RWPE2 (cell line): ENCODE results near the gene TSPEAR.
"Not testable (repeated sequence)": the region's sequence is repeated elsewhere in the genome, so short reads cannot be mapped to it uniquely, and the experiment has no call there.

ENCODE experiments used
- ATAC-seq: fragments of 200-7000 bp; cut with Tn5 transposase; 3 replicates; pipeline ENCODE4 v1.9.1; 2021; ENCODE audit warnings: low read depth
- DNase-seq: peaks from one replicate; pipeline ENCODE4 v3.0.0-alpha.2; 2020; ENCODE audit warnings: low spot score
- H3K27ac ChIP-seq: fragments of 450-650 bp; 2 replicates; pipeline ENCODE4 v1.5.1; 2017; ENCODE audit warnings: mild to moderate bottlenecking; ENCODE audit not compliant: poor library complexity, severe bottlenecking
- H3K27me3 ChIP-seq: fragments of 250-450 bp; sonication (Bioruptor Pico); 2 replicates; pipeline ENCODE4 v1.5.1; 2021; ENCODE audit warnings: mild to moderate bottlenecking, moderate library complexity; ENCODE audit not compliant: insufficient read depth, poor library complexity, severe bottlenecking
- H3K36me3 ChIP-seq: fragments of 250-450 bp; sonication (Bioruptor Pico); 2 replicates; pipeline ENCODE4 v1.5.1; 2020; ENCODE audit warnings: low read depth, mild to moderate bottlenecking, moderate library complexity
- H3K4me1 ChIP-seq: fragments of 250-450 bp; sonication (Bioruptor Pico); 2 replicates; pipeline ENCODE4 v1.5.1; 2021; ENCODE audit warnings: mild to moderate bottlenecking, moderate library complexity; ENCODE audit not compliant: insufficient read depth, poor library complexity, severe bottlenecking
- H3K4me3 ChIP-seq: fragments of 250-450 bp; sonication (Bioruptor Pico); 2 replicates; pipeline ENCODE4 v1.5.1; 2021; ENCODE audit warnings: mild to moderate bottlenecking, moderate library complexity; ENCODE audit not compliant: severe bottlenecking
- H3K9me3 ChIP-seq: fragments of 250-450 bp; sonication (Bioruptor Pico); 2 replicates; pipeline ENCODE4 v1.5.1; 2021; ENCODE audit warnings: mild to moderate bottlenecking, moderate library complexity; ENCODE audit not compliant: severe bottlenecking
- TF ChIP-seq, protein P1 (sequence below): fragments of 450-650 bp; IDR thresholded peaks from one replicate; pipeline ENCODE4 v1.5.1; 2017; ENCODE audit warnings: mild to moderate bottlenecking, moderate library complexity; ENCODE audit not compliant: poor library complexity, severe bottlenecking

The TSPEAR gene

DNA sequence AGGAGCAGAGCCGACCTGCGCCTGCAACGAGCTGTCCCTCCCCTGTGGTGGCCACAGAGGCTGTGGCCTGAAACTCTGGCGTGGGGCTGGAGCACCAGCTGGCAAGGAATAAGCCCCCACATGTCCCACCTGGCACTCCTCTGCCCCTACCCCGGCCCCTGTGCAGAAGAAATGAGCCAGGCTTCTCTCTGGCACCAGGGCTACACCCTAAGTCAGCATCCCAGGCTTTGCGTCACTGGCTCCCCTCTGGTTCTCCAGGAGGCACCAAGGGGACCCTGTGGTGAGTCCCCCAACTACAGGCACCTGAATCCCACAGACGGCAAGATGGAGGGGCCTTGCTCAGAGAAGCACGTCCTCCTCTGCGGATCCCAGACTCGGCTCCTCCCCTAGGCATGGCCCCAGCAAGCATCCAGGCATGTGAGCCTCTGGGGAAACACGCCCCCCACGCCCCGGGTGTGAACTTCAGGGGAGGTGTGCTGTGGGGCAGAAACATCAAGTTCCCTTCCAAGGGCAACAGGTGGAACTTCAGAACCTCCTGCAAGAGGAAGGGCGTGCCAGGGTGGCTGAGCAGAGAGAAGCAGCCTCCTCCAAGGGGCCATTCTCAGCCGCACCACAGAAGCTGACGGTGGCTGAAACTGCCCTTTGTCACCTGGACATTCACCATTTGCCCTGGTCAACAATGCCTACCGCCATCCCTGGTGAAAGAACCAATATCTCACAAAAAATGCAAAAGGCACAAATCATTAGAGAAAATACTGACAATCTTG is 108.1 kb downstream of the TSPEAR start:
- Histone ChIP-seq H3K9me3 (no peaks in the 10 kb centered on the region), H3K27ac (no peak overlapping the region), H3K4me1 (no peaks in the 10 kb centered on the region), H3K27me3 (peaks cover 15% of the 10 kb centered on the region), H3K4me3 (no peak overlapping the region), H3K36me3 (no peaks in the 10 kb centered on the region)
- TF ChIP-seq, protein P1, sequence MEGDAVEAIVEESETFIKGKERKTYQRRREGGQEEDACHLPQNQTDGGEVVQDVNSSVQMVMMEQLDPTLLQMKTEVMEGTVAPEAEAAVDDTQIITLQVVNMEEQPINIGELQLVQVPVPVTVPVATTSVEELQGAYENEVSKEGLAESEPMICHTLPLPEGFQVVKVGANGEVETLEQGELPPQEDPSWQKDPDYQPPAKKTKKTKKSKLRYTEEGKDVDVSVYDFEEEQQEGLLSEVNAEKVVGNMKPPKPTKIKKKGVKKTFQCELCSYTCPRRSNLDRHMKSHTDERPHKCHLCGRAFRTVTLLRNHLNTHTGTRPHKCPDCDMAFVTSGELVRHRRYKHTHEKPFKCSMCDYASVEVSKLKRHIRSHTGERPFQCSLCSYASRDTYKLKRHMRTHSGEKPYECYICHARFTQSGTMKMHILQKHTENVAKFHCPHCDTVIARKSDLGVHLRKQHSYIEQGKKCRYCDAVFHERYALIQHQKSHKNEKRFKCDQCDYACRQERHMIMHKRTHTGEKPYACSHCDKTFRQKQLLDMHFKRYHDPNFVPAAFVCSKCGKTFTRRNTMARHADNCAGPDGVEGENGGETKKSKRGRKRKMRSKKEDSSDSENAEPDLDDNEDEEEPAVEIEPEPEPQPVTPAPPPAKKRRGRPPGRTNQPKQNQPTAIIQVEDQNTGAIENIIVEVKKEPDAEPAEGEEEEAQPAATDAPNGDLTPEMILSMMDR = no peak
- DNase-seq (peak; percentile 46), ATAC-seq (no peak)

DNA sequence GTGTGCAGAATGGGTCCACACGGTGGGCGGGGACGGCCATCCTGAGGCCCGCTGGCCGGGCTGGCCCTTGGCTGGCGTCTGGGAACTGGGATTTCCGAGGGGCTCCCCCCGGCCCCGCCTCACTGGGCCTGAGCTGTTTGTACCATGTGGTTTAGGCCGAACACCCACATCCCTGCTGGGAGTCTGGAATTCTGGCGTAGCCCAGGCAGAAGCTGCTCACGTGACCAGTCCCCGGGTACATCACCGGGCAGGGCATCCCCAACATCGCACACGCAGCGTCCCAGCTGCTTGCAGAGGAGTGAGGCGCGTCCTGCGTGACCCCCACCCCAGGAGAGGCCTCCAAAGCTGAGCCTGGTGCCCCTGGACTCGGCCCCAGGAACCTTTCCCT is 108.9 kb downstream of the TSPEAR start:
- TF ChIP-seq, protein P1 = no peak
- Histone ChIP-seq H3K4me3 (no peak overlapping the region), H3K27ac (no peak overlapping the region), H3K36me3 (no peaks in the 10 kb centered on the region), H3K27me3 (peaks cover 15% of the 10 kb centered on the region), H3K9me3 (no peaks in the 10 kb centered on the region), H3K4me1 (no peaks in the 10 kb centered on the region)
- DNase-seq (no peak), ATAC-seq (no peak)

DNA sequence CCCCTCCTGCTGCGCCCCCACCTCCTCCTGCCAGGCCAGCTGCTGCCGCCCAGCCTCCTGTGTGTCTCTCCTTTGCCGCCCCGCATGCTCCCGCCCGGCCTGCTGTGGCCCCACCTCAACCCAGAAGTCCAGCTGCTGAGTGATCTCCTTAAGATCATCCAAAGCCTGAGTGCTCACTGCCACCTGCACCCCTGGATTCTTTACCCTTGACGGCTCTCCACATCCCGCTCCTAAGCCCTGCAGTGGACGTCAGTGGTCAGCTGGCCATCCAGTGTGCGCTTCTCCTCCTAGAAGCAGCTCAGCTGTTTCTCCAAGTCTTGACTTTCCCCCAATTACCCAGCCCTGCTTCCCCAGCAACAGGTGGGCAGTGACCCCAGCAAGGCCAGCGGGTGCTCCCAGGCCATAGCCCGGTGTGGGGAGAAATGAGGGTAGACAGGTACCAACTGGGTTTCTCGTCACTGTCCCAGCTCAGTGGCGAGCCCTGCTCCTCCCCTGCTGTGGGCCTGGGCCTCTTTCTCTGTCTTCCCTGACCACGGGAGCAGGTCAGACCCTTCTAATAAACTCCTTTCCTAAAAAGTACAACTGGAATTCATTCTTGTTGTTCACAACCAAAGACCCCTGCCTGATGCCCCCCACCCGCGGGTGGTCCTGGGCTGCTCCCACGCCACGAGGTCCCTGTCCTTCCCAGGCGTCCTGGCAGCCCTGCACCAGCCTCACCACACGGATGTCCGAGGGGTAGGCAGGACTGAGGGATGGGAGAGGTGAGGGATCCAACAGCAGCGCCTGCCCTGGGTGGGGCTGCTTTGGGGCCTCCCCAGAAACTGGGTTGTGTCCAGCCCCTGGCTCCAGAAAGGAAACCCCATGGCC is 109.5 kb downstream of the TSPEAR start:
- no peaks in the 10 kb centered on the region for H3K36me3 ChIP-seq
- H3K27ac ChIP-seq = no peak overlapping the region
- ATAC-seq (no peak), DNase-seq (peak; percentile 35)
- TF ChIP-seq, protein P1 = no peak
- no peak overlapping the region for H3K4me3 ChIP-seq
- no peaks in the 10 kb centered on the region for H3K4me1 ChIP-seq
- H3K9me3 ChIP-seq = no peaks in the 10 kb centered on the region
- H3K27me3 ChIP-seq = peaks cover 15% of the 10 kb centered on the region

DNA sequence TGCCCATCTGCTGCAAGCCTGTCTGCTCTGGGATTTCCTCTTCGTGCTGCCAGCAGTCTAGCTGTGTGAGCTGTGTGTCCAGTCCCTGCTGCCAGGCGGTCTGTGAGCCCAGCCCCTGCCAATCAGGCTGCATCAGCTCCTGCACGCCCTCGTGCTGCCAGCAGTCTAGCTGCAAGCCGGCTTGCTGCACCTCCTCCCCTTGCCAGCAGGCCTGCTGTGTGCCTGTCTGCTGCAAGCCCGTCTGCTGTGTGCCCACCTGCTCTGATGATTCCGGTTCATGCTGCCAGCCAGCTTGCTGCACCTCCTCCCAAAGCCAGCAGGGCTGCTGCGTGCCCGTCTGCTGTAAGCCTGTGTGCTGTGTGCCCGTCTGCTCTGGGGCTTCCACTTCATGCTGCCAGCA is 110.3 kb downstream of the TSPEAR start:
- not testable (repeated sequence) for H3K4me1 ChIP-seq, H3K36me3 ChIP-seq, ATAC-seq, H3K9me3 ChIP-seq, H3K4me3 ChIP-seq, H3K27ac ChIP-seq
- H3K27me3 ChIP-seq = peaks cover 15% of the 10 kb centered on the region
- DNase-seq = peak; percentile 38

DNA sequence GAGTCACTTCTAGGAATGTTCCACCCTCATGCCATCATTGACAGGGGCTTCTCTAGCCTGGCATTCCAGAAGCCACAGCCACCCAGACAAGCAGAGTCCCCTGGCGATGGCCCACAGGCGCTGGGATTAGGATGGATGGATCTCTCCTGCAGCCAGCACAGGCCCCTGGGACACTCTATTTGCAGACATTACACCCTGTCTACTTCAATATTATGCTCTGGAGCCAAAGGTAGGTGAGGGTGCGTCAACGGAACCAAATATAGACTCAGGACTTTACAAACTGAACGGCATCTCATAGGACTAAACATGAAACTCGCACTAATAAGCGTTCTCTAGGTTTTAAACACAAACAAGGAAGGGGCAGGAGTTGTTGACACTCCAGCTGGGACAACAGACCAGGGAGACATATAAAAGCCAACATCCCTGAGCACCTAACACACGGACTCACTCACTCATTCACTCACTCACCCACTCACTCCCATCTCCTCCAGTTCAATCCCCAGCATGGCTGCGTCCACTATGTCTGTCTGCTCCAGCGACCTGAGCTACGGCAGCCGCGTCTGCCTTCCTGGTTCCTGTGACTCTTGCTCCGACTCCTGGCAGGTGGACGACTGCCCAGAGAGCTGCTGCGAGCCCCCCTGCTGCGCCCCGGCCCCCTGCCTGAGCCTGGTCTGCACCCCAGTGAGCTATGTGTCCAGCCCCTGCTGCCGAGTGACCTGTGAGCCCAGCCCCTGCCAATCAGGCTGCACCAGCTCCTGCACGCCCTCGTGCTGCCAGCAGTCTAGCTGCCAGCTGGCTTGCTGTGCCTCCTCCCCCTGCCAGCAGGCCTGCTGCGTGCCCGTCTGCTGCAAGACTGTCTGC is 111.0 kb downstream of the TSPEAR start, which contains the start of gene KRTAP10-7:
Gene KRTAP10-7, plus strand, starts transcription at position 480 of the 861 bp plus-strand sequence. Its CDS starts 25 bp downstream, at position 505.
- H3K27me3 ChIP-seq = peaks cover 11% of the 10 kb centered on the region
- H3K27ac ChIP-seq, H3K4me1 ChIP-seq, H3K9me3 ChIP-seq, DNase-seq, H3K36me3 ChIP-seq, ATAC-seq, H3K4me3 ChIP-seq: not testable (repeated sequence)
